Stimulated activated effector memory CD8-positive, alpha-beta T cell treated with anti-CD3 and anti-CD28 coated beads, Interleukin-12 subunit alpha, Interleukin-12 subunit beta, amount 100 ng/mL, for 72 hours (primary cell): Measurements from ENCODE around the gene OGFOD3.

Experiments
- ATAC-seq: fragments of 150-1000 bp; cut with Tn5 transposase; 2 replicates; pipeline ENCODE4 v1.10.0; 2021
- DNase-seq, 2 donors: peaks; one replicate each; pipeline ENCODE4 v3.0.0; 2021 to 2022; ENCODE audit warnings: low spot score in 2 of 2
- H3K27ac Mint-ChIP-seq: one replicate; pipeline ENCODE4 v1.8.0; 2022; ENCODE audit warnings: mild to moderate bottlenecking, mixed read lengths
- H3K36me3 Mint-ChIP-seq: one replicate; pipeline ENCODE4 v1.8.0; 2022; ENCODE audit warnings: mild to moderate bottlenecking, mixed read lengths
- H3K4me1 Mint-ChIP-seq: one replicate; pipeline ENCODE4 v1.8.0; 2022; ENCODE audit warnings: mixed read lengths
- H3K4me3 Mint-ChIP-seq: one replicate; pipeline ENCODE4 v1.8.0; 2022; ENCODE audit warnings: mild to moderate bottlenecking, mixed read lengths
- H3K9me3 Mint-ChIP-seq: one replicate; pipeline ENCODE4 v1.8.0; 2022; ENCODE audit warnings: mixed read lengths

The OGFOD3 gene

GRCh38 chr17:82342361-82343079, 75.9 kb downstream of the OGFOD3 start:
- no peak for ATAC-seq
- Mint-ChIP-seq H3K4me3 (no peak overlapping the region), H3K4me1 (peaks cover 9% of the 10 kb centered on the region), H3K9me3 (no peaks in the 10 kb centered on the region), H3K27ac (no peak overlapping the region), H3K36me3 (no peaks in the 10 kb centered on the region)
- no peak for DNase-seq

- no peak for DNase-seq
- Mint-ChIP-seq H3K27ac (no peak overlapping the region), H3K4me3 (no peak overlapping the region), H3K36me3 (no peaks in the 10 kb centered on the region), H3K9me3 (no peaks in the 10 kb centered on the region), H3K4me1 (peaks cover 22% of the 10 kb centered on the region)
- ATAC-seq, result no peak
Measured at GRCh38 chr17:82339634-82340580, 78.5 kb downstream of the OGFOD3 start.
